NB4 (cell line): ENCODE data around the gene DRD2.
A peak's percentile ranks its signal among the peaks of the same experiment; 100 is the strongest.

ENCODE experiments used
- DNase-seq: peaks from one replicate; pipeline ENCODE4 v3.0.0; 2010; ENCODE audit warnings: low read depth
- H3K4me3 ChIP-seq: one replicate; pipeline ENCODE4 v1.5.1; 2011; ENCODE audit warnings: mild to moderate bottlenecking, low read depth, low read length, moderate library complexity
- MYC ChIP-seq: IDR thresholded peaks from 2 replicates; pipeline ENCODE4 v1.6.1; 2011; ENCODE audit warnings: low read depth, low read length
- POLR2A ChIP-seq: IDR thresholded peaks from 2 replicates; pipeline ENCODE4 v1.6.1; 2011; ENCODE audit warnings: mild to moderate bottlenecking; ENCODE audit not compliant: insufficient read length; ENCODE audit errors: extremely low read depth
- TF ChIP-seq, protein P1 (sequence below): IDR thresholded peaks from 2 replicates; pipeline ENCODE4 v1.6.1; 2011; ENCODE audit warnings: low read depth, low read length
- TF ChIP-seq, protein P2 (sequence below): IDR thresholded peaks from one replicate; pipeline ENCODE4 v1.5.1; 2012; ENCODE audit warnings: low read depth, low read length

Gene DRD2

DNA sequence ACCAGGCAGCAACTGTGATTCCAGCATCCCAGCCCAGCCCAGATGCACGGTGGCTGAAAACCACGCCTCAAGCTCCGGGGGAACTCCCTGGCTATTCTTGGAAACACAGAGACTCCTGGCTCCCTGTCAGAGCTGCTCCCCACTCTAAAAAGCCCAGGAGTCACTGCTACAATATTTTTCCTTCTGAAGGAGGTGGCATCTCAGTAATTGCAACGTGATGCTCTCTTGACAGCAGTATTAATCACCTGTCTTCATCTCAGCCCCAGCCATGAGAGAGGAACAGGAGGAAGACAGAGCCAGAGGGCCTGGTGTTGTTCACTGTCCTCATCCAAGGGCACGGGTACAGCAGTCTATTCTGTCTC lies 26.9 kb downstream of the DRD2 start:
- TF ChIP-seq POLR2A (no peak), MYC (no peak)
- TF ChIP-seq, protein P1, sequence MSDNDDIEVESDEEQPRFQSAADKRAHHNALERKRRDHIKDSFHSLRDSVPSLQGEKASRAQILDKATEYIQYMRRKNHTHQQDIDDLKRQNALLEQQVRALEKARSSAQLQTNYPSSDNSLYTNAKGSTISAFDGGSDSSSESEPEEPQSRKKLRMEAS, result no peak
- TF ChIP-seq, protein P2, sequence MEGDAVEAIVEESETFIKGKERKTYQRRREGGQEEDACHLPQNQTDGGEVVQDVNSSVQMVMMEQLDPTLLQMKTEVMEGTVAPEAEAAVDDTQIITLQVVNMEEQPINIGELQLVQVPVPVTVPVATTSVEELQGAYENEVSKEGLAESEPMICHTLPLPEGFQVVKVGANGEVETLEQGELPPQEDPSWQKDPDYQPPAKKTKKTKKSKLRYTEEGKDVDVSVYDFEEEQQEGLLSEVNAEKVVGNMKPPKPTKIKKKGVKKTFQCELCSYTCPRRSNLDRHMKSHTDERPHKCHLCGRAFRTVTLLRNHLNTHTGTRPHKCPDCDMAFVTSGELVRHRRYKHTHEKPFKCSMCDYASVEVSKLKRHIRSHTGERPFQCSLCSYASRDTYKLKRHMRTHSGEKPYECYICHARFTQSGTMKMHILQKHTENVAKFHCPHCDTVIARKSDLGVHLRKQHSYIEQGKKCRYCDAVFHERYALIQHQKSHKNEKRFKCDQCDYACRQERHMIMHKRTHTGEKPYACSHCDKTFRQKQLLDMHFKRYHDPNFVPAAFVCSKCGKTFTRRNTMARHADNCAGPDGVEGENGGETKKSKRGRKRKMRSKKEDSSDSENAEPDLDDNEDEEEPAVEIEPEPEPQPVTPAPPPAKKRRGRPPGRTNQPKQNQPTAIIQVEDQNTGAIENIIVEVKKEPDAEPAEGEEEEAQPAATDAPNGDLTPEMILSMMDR, result no peak

DNA sequence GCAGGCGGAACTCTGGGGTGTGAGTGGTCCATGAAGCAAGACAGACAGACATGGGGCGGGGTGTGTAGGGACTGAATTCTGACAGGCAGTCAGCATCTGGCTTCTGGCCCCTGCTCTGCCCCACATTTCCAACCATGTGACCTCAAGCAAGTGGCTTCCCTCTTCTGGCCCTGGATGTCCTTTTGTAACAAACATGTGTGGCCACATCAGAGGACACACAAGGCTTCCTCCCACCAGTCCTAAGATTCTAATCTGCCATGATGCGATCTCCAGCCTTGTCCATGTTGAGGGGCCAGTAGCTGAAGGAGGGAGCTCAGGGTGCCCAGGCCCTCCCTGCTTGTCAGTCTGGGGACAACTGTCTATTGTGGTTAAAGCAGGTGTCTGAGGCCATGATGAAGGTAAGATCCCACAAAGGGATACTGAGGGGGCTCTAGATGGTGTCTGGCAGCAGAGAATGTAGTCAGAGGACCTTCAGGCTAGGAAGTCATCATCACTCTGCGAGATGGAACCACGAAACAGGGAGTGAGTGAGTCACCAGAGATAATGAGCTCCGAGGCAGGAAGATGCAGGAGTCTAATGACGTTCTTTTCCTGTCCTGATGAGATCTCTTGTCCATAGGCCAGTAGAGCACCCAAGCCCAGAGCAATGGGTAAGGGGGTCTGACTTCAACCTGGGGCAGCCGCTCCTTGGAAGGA lies 27.4 kb downstream of the DRD2 start:
- peak; percentile 9 for DNase-seq
- TF ChIP-seq, protein P1, result no peak
- no peak for TF ChIP-seq POLR2A
- TF ChIP-seq MYC, result no peak
- TF ChIP-seq, protein P2, result no peak
- H3K4me3 ChIP-seq, result no peak overlapping the region

More for the DNA sequence above, 26.9 kb downstream of the DRD2 start:
- DNase-seq, result no peak
- no peak overlapping the region for H3K4me3 ChIP-seq

DNA sequence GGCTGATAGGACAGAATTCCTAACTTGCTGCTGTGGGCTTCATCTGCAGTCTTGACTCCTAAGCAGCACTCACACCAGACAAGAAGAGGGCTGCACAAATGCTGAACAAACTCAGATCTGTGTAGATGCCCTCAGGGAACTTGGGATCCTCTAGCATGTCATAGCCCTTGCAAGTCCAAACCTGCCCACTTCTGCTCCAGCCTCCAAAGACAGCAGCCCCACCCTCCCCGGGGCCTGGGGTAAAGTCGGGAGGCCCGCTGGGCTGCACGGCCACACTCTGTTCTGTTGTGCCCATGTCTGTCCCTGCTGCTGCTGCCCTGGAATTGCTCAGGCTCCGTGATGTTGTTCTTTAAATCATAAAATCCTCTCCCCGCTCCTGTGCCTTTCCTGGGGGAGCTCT lies 28.3 kb downstream of the DRD2 start:
- DNase-seq, result no peak
- TF ChIP-seq MYC (no peak), POLR2A (no peak)
- TF ChIP-seq, protein P1, result no peak
- TF ChIP-seq, protein P2, result no peak
- no peak overlapping the region for H3K4me3 ChIP-seq

DNA sequence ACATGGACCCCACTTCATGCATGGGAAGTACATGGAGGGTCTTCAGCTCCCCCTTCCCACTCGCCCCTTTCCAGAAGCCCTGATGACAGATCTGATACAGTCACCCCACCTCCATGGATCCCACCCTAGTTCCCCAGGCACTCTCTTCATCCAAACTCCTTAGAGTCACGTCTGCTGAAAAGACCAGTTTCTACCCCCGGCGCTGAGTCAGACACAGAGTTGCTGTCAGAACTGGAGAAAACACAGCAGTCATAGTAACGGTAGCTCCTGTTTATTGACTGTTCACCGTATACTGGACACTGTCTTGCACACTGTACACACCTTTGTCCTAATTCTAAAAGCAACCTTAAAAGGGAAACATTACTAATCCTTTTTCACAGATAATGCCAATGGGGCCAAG lies 29.1 kb downstream of the DRD2 start:
- no peak overlapping the region for H3K4me3 ChIP-seq
- DNase-seq, result no peak
- TF ChIP-seq MYC, result no peak
- TF ChIP-seq, protein P1, result no peak
- TF ChIP-seq, protein P2, result no peak
- TF ChIP-seq POLR2A, result no peak

DNA sequence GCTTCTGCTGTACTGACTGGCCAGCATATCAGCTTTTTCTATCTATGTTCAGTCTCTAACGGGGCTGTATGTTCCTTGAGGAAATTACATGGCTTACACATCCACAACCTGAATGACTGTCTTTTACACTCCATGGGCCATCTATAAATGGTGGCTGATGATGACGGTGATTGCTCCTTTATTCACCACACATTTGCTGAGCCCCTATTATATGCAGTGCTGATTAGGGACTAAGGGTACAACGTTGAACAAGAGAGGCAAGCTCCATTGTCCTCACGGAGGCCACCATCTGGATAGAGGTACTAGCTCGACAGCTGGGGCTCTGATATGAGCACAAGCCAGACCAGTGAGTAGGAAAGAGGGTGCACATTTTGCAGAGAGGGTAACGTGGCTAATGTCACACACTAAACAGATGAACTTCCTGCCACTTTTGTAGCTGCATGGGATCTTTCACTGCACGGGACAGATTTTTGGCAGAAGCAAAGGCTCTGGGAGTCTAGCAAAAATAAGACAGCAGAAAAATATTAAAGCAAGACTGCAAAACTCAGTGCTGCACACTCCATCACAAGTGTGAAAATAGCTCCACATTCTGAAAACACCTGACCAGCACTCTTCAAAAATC lies 30.6 kb downstream of the DRD2 start:
- DNase-seq, result no peak
- TF ChIP-seq, protein P1, result no peak
- TF ChIP-seq POLR2A (no peak), MYC (no peak)
- TF ChIP-seq, protein P2, result no peak

More for the DNA sequence above, 30.6 kb downstream of the DRD2 start:
- no peak overlapping the region for H3K4me3 ChIP-seq
